AG04450 (cell line): ENCODE data around the gene FSTL4. TPM values are rescaled to one million over a fixed set of nuclear protein-coding genes. Genes with fewer than 3 reads are reported as not detected.

Experiments used
- CTCF ChIA-PET: fragments of 300-600, 350-600 bp; formaldehyde crosslinking; extraction: SDS; loops from one replicate; lab custom pipeline; 2022; ENCODE audit warnings: antibody characterized with exemption, inconsistent platforms; lab: Charles Lee
- POLR2A ChIA-PET: fragments of 350-600 bp; formaldehyde crosslinking; extraction: SDS; loops from one replicate; lab custom pipeline; 2021; ENCODE audit warnings: antibody characterized with exemption, inconsistent platforms; lab: Yijun Ruan, JAX
- DNase-seq: peaks from one replicate; pipeline ENCODE4 v3.0.0-alpha.2; 2011; ENCODE audit warnings: low read depth, low spot score
- H3K27ac ChIP-seq: one replicate; pipeline ENCODE4 v1.5.1; 2012; ENCODE audit warnings: low read depth, low read length, control low read depth
- H3K27me3 ChIP-seq: one replicate; pipeline ENCODE4 v1.6.0; 2012; ENCODE audit warnings: low read length; ENCODE audit not compliant: control insufficient read depth, insufficient read depth
- H3K4me3 ChIP-seq: 2 replicates; pipeline ENCODE4 v1.5.1; 2011; ENCODE audit warnings: mild to moderate bottlenecking, low read depth, low read length, control low read depth
- H3K9me3 ChIP-seq: 2 replicates; pipeline ENCODE4 v1.5.1; 2012; ENCODE audit warnings: low read length; ENCODE audit not compliant: control insufficient read depth, insufficient read depth
- CTCF ChIP-seq: IDR thresholded peaks from 2 replicates; pipeline ENCODE4 v1.5.1; 2011; ENCODE audit warnings: low read depth, low read length, control low read depth, inconsistent platforms
- polyA plus RNA-seq: library from polyadenylated mRNA; depleted of rRNA; stranded (reverse); fragments of >200 nt; gene quantifications from 2 replicates; pipeline ENCODE4 v1.2.3, GENCODE V29; 2011

FSTL4 gene
- polyA plus RNA-seq, 1 experiment: 0.11 TPM

DNA sequence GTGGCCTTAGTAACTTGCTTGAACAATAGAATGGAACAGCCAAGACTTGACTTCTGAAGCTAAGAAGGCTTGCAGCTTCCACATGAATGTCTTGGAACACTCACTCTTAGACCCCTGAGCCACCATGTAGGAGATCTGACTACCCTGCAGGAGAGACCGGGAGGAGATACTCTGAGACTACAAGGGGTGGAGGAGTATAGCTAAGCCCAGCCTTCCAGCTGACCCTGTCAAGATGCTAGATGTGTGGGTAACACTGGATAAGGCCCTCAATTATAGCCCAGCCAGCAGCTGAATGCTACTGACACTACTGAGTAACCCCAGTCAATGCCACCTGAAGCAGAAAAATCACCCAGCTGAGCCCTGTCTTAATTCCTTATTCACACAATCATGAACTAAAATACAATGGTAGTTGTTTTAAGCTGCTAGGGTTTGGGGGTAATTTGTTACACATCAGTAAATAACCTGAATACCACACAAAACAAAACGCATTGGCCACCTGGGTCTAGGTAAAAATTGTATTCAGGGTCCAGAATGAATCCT, 180.9 kb downstream of the FSTL4 start:
- ChIA-PET CTCF (no interaction called here), POLR2A (no interaction called here)
- TF ChIP-seq CTCF: no peak
- Histone ChIP-seq H3K9me3 (no peaks in the 10 kb centered on the region), H3K27ac (no peak overlapping the region), H3K27me3 (peaks cover 5% of the 10 kb centered on the region), H3K4me3 (no peak overlapping the region)
- DNase-seq: no peak

GRCh38 chr5:133430095-133430494, 182.2 kb downstream of the FSTL4 start:
- no peak overlapping the region for H3K27ac ChIP-seq
- ChIA-PET POLR2A (no interaction called here), CTCF (no interaction called here)
- no peak for TF ChIP-seq CTCF
- DNase-seq: no peak
- peaks cover 5% of the 10 kb centered on the region for H3K27me3 ChIP-seq
- no peak overlapping the region for H3K4me3 ChIP-seq
- no peaks in the 10 kb centered on the region for H3K9me3 ChIP-seq

DNA sequence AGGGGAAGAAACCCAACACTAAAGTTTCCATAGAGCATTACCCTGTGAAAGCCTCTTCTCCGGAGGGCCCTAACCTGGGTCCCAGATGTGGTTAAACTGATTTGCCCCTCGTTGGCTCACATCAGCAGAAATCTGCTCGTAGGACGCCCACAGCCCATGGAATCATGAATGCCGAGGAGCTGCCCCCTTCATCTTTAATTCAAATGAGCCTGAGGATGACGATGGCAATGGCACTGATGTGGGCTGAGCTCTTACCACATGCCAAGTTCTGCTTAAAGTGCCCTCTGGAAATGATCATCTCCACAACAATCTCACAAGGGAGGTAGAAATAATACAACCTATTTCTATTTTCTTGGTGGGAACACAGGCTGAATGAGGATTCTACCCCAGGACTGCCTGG, 183.3 kb downstream of the FSTL4 start:
- TF ChIP-seq CTCF: no peak
- H3K4me3 ChIP-seq: no peak overlapping the region
- peaks cover 5% of the 10 kb centered on the region for H3K27me3 ChIP-seq
- DNase-seq: no peak
- ChIA-PET CTCF (no interaction called here), POLR2A (no interaction called here)
- H3K27ac ChIP-seq: no peak overlapping the region
- H3K9me3 ChIP-seq: no peaks in the 10 kb centered on the region

GRCh38 chr5:133428072-133428660, 184.2 kb downstream of the FSTL4 start:
- TF ChIP-seq CTCF: no peak
- H3K27ac ChIP-seq: no peak overlapping the region
- peaks cover 5% of the 10 kb centered on the region for H3K27me3 ChIP-seq
- POLR2A ChIA-PET: no interaction called here
- CTCF ChIA-PET: no interaction called here
- no peak overlapping the region for H3K4me3 ChIP-seq
- DNase-seq: no peak
- H3K9me3 ChIP-seq: no peaks in the 10 kb centered on the region

DNA sequence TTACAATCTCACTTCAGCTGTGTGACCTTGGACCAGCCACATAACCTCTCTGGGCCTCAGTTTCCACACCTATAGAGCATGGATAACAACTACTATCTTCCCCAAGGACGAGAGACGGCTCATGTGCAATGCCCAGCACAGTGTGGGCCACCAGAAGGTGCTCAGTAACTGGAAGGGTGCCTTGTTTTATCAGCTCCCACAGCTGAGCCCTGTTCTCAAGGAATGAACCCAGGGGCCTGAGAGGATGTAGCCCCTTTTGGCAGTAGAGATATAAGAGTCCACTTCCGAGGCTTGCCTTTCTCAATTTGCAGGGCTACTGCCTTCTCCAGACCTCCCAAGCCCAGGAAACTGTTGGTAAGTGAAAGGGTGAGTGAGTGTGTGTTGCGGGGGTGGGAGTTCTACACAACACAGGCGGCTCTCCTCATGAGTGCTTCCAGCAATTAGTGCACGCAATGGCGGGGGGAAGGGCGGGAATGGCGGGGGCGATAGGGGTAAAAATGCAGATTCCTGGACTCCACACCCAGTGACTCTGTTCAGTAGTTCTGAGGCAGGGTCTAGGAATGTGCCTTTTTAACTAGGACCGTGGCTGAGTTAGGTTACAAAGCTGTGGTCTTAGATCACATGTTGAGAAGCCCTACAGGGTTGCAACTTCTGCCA, 185.1 kb downstream of the FSTL4 start:
- H3K27ac ChIP-seq: no peak overlapping the region
- no peaks in the 10 kb centered on the region for H3K9me3 ChIP-seq
- TF ChIP-seq CTCF: no peak
- no peak for DNase-seq
- POLR2A ChIA-PET: no interaction called here
- no peak overlapping the region for H3K4me3 ChIP-seq
- peaks cover 5% of the 10 kb centered on the region for H3K27me3 ChIP-seq
- CTCF ChIA-PET: no interaction called here
